Trophoblast cell (in vitro differentiated cells and primary cell): ENCODE measurements around the gene NR1I2.
A peak's percentile ranks its signal among the peaks of the same experiment; 100 is the strongest.

ENCODE experiments used
- DNase-seq, 2 donors: peaks; one replicate each; pipeline ENCODE4 v3.0.0-alpha.2; 2016
- H2AFZ ChIP-seq: 2 replicates; pipeline ENCODE4 v1.6.1; 2013; ENCODE audit warnings: low read length, moderate library complexity, mild to moderate bottlenecking; ENCODE audit not compliant: insufficient read depth, poor library complexity
- H2AK5ac ChIP-seq: 2 replicates; pipeline ENCODE4 v1.6.1; 2013; ENCODE audit warnings: mild to moderate bottlenecking, low read length
- H2BK120ac ChIP-seq: 2 replicates; pipeline ENCODE4 v1.6.1; 2013; ENCODE audit warnings: low read length, mild to moderate bottlenecking, moderate library complexity; ENCODE audit not compliant: insufficient read depth, poor library complexity
- H2BK12ac ChIP-seq: 2 replicates; pipeline ENCODE4 v1.6.1; 2013; ENCODE audit warnings: mild to moderate bottlenecking, low read length, moderate library complexity
- H2BK5ac ChIP-seq: 2 replicates; pipeline ENCODE4 v1.6.1; 2013; ENCODE audit warnings: low read length, low read depth, moderate library complexity, mild to moderate bottlenecking; ENCODE audit not compliant: poor library complexity
- H3K14ac ChIP-seq: 2 replicates; pipeline ENCODE4 v1.6.1; 2013; ENCODE audit warnings: mild to moderate bottlenecking, low read length
- H3K18ac ChIP-seq: 2 replicates; pipeline ENCODE4 v1.6.1; 2013; ENCODE audit warnings: mild to moderate bottlenecking, low read length
- H3K23ac ChIP-seq: 2 replicates; pipeline ENCODE4 v1.6.1; 2013; ENCODE audit warnings: low read length
- H3K27ac ChIP-seq: 2 replicates; pipeline ENCODE4 v1.5.1; 2013; ENCODE audit warnings: low read depth, mild to moderate bottlenecking, inconsistent platforms, low read length, moderate library complexity
- H3K27me3 ChIP-seq: 2 replicates; pipeline ENCODE4 v1.6.1; 2013; ENCODE audit warnings: inconsistent platforms, mild to moderate bottlenecking, low read length, moderate library complexity; ENCODE audit not compliant: insufficient read depth
- H3K36me3 ChIP-seq, 2 experiments: 1 replicate in 1 of 2; 2 replicates in 1 of 2; pipeline ENCODE4 v1.6.1; 2013; ENCODE audit warnings: low read length in 2 of 2, mild to moderate bottlenecking in 2 of 2, moderate library complexity in 1 of 2; ENCODE audit not compliant: insufficient read depth in 2 of 2, control insufficient read depth in 1 of 2
- H3K4ac ChIP-seq: 2 replicates; pipeline ENCODE4 v1.6.1; 2013; ENCODE audit warnings: low read depth, mild to moderate bottlenecking, low read length, moderate library complexity
- H3K4me1 ChIP-seq, 2 experiments: 1 replicate in 1 of 2; 2 replicates in 1 of 2; pipeline ENCODE4 v1.6.1; 2013; ENCODE audit warnings: low read length in 2 of 2, mild to moderate bottlenecking in 2 of 2, moderate library complexity in 1 of 2; ENCODE audit not compliant: insufficient read depth in 2 of 2, control insufficient read depth in 1 of 2
- H3K4me2 ChIP-seq: 2 replicates; pipeline ENCODE4 v1.6.1; 2013; ENCODE audit warnings: inconsistent platforms, mild to moderate bottlenecking, low read length, moderate library complexity
- H3K4me3 ChIP-seq: 2 replicates; pipeline ENCODE4 v1.5.1; 2013; ENCODE audit warnings: mild to moderate bottlenecking, low read depth, low read length, inconsistent platforms
- H3K79me1 ChIP-seq: one replicate; pipeline ENCODE4 v1.6.1; 2013; ENCODE audit warnings: low read length
- H3K79me2 ChIP-seq: 2 replicates; pipeline ENCODE4 v1.6.1; 2013; ENCODE audit warnings: low read length, mild to moderate bottlenecking; ENCODE audit not compliant: control insufficient read depth, insufficient read depth, poor library complexity
- H3K9ac ChIP-seq: 2 replicates; pipeline ENCODE4 v1.6.1; 2013; ENCODE audit warnings: mild to moderate bottlenecking, low read length
- H3K9me3 ChIP-seq: 2 replicates; pipeline ENCODE4 v1.6.1; 2013; ENCODE audit warnings: low read depth, mild to moderate bottlenecking, control low read depth, inconsistent platforms, low read length; ENCODE audit not compliant: insufficient read depth
- H4K12ac ChIP-seq: 2 replicates; pipeline ENCODE4 v1.6.1; 2013; ENCODE audit warnings: low read depth, mild to moderate bottlenecking, low read length, moderate library complexity
- H4K8ac ChIP-seq: 2 replicates; pipeline ENCODE4 v1.6.1; 2013; ENCODE audit warnings: low read depth, mild to moderate bottlenecking, low read length, moderate library complexity
- H4K91ac ChIP-seq: one replicate; pipeline ENCODE4 v1.6.1; 2013; ENCODE audit warnings: low read depth, mild to moderate bottlenecking, low read length, moderate library complexity
- WGBS: extraction: QIAGEN DNeasy Blood & Tissue Kit; methylation state at CpG from one replicate; pipeline ENCODE4 v1.1.7; 2013; ENCODE audit warnings: missing lambda C conversion rate; ENCODE audit not compliant: insufficient read length, insufficient coverage; ENCODE audit errors: extremely low coverage; 5-methylcytosine and 5-hydroxymethylcytosine counted together

NR1I2 gene

GRCh38 chr3:119800844-119801243, 18.9 kb downstream of the NR1I2 start:
- Histone ChIP-seq H2BK12ac (no peak overlapping the region), H4K8ac (no peak overlapping the region), H3K79me1 (peaks cover 7% of the 10 kb centered on the region), H3K23ac (no peak overlapping the region), H3K9ac (no peak overlapping the region), H2BK5ac (no peak overlapping the region), H3K4me3 (no peak overlapping the region), H2AK5ac (no peak overlapping the region), H3K4me2 (no peak overlapping the region), H3K4ac (no peak overlapping the region), H3K18ac (no peak overlapping the region), H3K79me2 (no peaks in the 10 kb centered on the region), H3K9me3 (no peaks in the 10 kb centered on the region), H3K36me3 (no peaks in the 10 kb centered on the region), H3K27ac (no peak overlapping the region), H3K4me1 (peaks cover 9 to 10% of the 10 kb centered on the region in 2 experiments), H4K91ac (no peak overlapping the region), H2AFZ (no peak overlapping the region), H2BK120ac (no peak overlapping the region), H3K14ac (no peak overlapping the region), H4K12ac (no peak overlapping the region), H3K27me3 (no peaks in the 10 kb centered on the region)
- no CpG with 5 or more reads among the region's 4 CpGs for WGBS
- no peak for DNase-seq

DNA sequence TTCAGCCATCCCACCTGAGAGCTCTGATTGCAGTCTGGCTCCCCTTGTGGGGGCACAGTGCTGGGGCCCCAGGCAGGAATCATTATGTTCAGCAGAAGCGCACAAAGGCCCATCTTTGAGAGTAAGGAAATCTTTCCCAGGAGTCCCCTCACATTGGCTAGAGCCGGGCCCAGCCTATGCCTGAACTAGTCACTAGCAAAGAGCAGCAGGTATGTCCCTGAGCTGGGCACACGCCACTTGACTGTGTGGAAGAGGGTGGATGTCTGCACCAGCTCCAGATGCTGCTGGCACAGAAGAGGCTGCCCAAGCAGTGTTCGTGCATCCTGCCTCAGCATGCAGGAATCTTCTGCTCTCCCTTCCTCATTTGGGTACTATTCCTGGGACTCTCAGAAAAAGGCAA, 26.3 kb downstream of the NR1I2 start:
- H4K12ac ChIP-seq, result no peak overlapping the region
- H3K27me3 ChIP-seq, result no peaks in the 10 kb centered on the region
- no CpG with 5 or more reads among the region's 4 CpGs for WGBS
- no peaks in the 10 kb centered on the region for H3K79me2 ChIP-seq
- no peaks in the 10 kb centered on the region for H3K36me3 ChIP-seq
- no peaks in the 10 kb centered on the region for H3K79me1 ChIP-seq
- no peak for DNase-seq
- no peak overlapping the region for H3K9ac ChIP-seq
- H3K18ac ChIP-seq, result no peak overlapping the region
- no peak overlapping the region for H2BK5ac ChIP-seq
- no peak overlapping the region for H3K4me3 ChIP-seq
- H3K4ac ChIP-seq, result no peak overlapping the region
- no peak overlapping the region for H4K8ac ChIP-seq
- peaks cover 0 to 2% of the 10 kb centered on the region in 2 experiments for H3K4me1 ChIP-seq
- H3K9me3 ChIP-seq, result peaks cover 2% of the 10 kb centered on the region
- H3K4me2 ChIP-seq, result no peak overlapping the region
- no peak overlapping the region for H3K14ac ChIP-seq
- no peak overlapping the region for H2BK120ac ChIP-seq
- H2AK5ac ChIP-seq, result no peak overlapping the region
- no peak overlapping the region for H3K27ac ChIP-seq
- H2BK12ac ChIP-seq, result no peak overlapping the region
- H2AFZ ChIP-seq, result no peak overlapping the region
- no peak overlapping the region for H3K23ac ChIP-seq
- no peak overlapping the region for H4K91ac ChIP-seq

DNA sequence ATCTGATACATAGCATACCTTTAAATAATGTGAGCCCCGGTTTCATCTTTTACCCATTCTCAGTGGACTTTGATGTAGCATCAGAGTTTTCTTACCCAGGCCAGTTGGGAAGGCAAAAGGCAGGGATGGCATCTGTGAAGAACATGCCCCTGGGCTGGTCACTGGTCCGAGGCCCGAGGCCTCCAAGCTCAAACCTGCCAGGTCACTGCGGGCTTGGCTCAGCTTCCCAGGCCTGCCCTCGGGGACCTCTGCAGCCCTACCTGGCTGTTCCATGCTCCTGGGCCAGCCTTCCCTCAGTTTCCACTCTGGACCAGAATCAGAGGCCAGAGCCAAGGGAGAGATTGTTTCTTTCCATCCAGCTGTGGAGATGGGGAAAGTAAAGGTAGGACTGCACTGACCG, 26.9 kb downstream of the NR1I2 start:
- Histone ChIP-seq H3K23ac (no peak overlapping the region), H2AK5ac (no peak overlapping the region), H2BK120ac (no peak overlapping the region), H3K36me3 (no peaks in the 10 kb centered on the region), H3K18ac (no peak overlapping the region), H3K4ac (no peak overlapping the region), H3K9ac (no peak overlapping the region), H3K4me1 (peaks cover 0 to 2% of the 10 kb centered on the region in 2 experiments), H2BK5ac (no peak overlapping the region), H3K14ac (no peak overlapping the region), H3K79me2 (no peaks in the 10 kb centered on the region), H4K91ac (no peak overlapping the region), H3K27me3 (no peaks in the 10 kb centered on the region), H3K4me2 (no peak overlapping the region), H2AFZ (no peak overlapping the region), H4K12ac (no peak overlapping the region), H3K4me3 (no peak overlapping the region), H3K79me1 (no peaks in the 10 kb centered on the region), H3K9me3 (peaks cover 2% of the 10 kb centered on the region), H3K27ac (no peak overlapping the region), H4K8ac (no peak overlapping the region), H2BK12ac (no peak overlapping the region)
- DNase-seq, result no peak
- no CpG with 5 or more reads among the region's 6 CpGs for WGBS

GRCh38 chr3:119809249-119810017, 27.5 kb downstream of the NR1I2 start:
- Histone ChIP-seq H2AFZ (no peak overlapping the region), H3K36me3 (no peaks in the 10 kb centered on the region)
- WGBS, result no CpG with 5 or more reads among the region's 31 CpGs

More at GRCh38 chr3:119809249-119810017, 27.5 kb downstream of the NR1I2 start:
- H3K9ac ChIP-seq, result no peak overlapping the region
- H3K18ac ChIP-seq, result no peak overlapping the region
- no peak overlapping the region for H3K4ac ChIP-seq
- H4K91ac ChIP-seq, result no peak overlapping the region
- H3K27ac ChIP-seq, result no peak overlapping the region
- no peak overlapping the region for H2AK5ac ChIP-seq
- no peak overlapping the region for H3K23ac ChIP-seq
- no peak overlapping the region for H3K14ac ChIP-seq
- H3K79me1 ChIP-seq, result no peaks in the 10 kb centered on the region
- H3K4me3 ChIP-seq, result no peak overlapping the region
- H2BK120ac ChIP-seq, result no peak overlapping the region
- no peaks in the 10 kb centered on the region for H3K79me2 ChIP-seq
- peaks cover 2% of the 10 kb centered on the region for H3K9me3 ChIP-seq
- no peak overlapping the region for H4K12ac ChIP-seq
- no peak overlapping the region for H2BK5ac ChIP-seq
- H3K4me2 ChIP-seq, result peak overlapping the region; percentile 40
- H2BK12ac ChIP-seq, result no peak overlapping the region
- H4K8ac ChIP-seq, result no peak overlapping the region
- H3K27me3 ChIP-seq, result no peaks in the 10 kb centered on the region
- H3K4me1 ChIP-seq, result peaks cover 0 to 2% of the 10 kb centered on the region in 2 experiments
- DNase-seq, result no peak
